H1 (cell line): ENCODE measurements around the gene SIX5. TPM values are rescaled to one million over a fixed set of nuclear protein-coding genes. Genes with fewer than 3 reads are reported as not detected.
A peak's percentile ranks its signal among the peaks of the same experiment; 100 is the strongest.

Source experiments
- CTCF ChIA-PET: fragments of 300-600 bp; sonication (Branson Sonifier 250); formaldehyde crosslinking; loops from one replicate; lab custom pipeline; 2021; ENCODE audit not compliant: partially characterized antibody; lab: Charles Lee
- POLR2A ChIA-PET: fragments of 300-600 bp; sonication (Branson Sonifier 250); formaldehyde crosslinking; loops from one replicate; lab custom pipeline; 2021; ENCODE audit warnings: inconsistent platforms; ENCODE audit not compliant: partially characterized antibody; lab: Charles Lee
- DNase-seq, 2 experiments: peaks; one replicate each; pipeline versions ENCODE4 v3.0.0 to v3.0.0-alpha.2; 2010 to 2022; ENCODE audit warnings: low spot score in 2 of 2, low read depth in 1 of 2, mixed read lengths in 1 of 2
- FAIRE-seq: peaks from 2 replicates; lab custom pipeline; 2011; peaks lifted over from hg19 to GRCh38; lab: Jason Lieb, UNC
- H2AFZ ChIP-seq: 2 replicates; pipeline ENCODE4 v1.8.1; 2012; ENCODE audit warnings: low read length, inconsistent platforms
- H2AK5ac ChIP-seq: 2 replicates; pipeline ENCODE4 v1.6.1; 2013; ENCODE audit warnings: low read depth, low read length
- H2BK120ac ChIP-seq: replicated peaks from 2 replicates; pipeline ENCODE3; 2013; ENCODE audit warnings: low read depth, low read length, inconsistent platforms
- H2BK12ac ChIP-seq: 2 replicates; pipeline ENCODE4 v1.6.1; 2013; ENCODE audit warnings: low read depth, low read length
- H2BK15ac ChIP-seq: 2 replicates; pipeline ENCODE4 v1.6.1; 2013; ENCODE audit warnings: low read length
- H2BK20ac ChIP-seq: 2 replicates; pipeline ENCODE4 v1.6.1; 2013; ENCODE audit warnings: low read length
- H2BK5ac ChIP-seq: 2 replicates; pipeline ENCODE4 v1.6.1; 2013; ENCODE audit warnings: low read depth, low read length
- H3K14ac ChIP-seq: 2 replicates; pipeline ENCODE4 v1.6.1; 2013; ENCODE audit warnings: inconsistent platforms; ENCODE audit not compliant: insufficient read length
- H3K18ac ChIP-seq: 2 replicates; pipeline ENCODE4 v1.6.1; 2013; ENCODE audit warnings: low read length; ENCODE audit errors: extremely low read depth
- H3K23ac ChIP-seq: 2 replicates; pipeline ENCODE4 v1.6.1; 2013; ENCODE audit warnings: inconsistent platforms; ENCODE audit not compliant: insufficient read length
- H3K23me2 ChIP-seq: 2 replicates; pipeline ENCODE4 v1.6.1; 2013; ENCODE audit warnings: low read depth, low read length
- H3K27ac ChIP-seq: 2 replicates; pipeline ENCODE4 v1.6.1; 2011; ENCODE audit warnings: low read depth, low read length, inconsistent platforms
- H3K27me3 ChIP-seq, 4 experiments: replicated peaks in 1 of 4; 1 replicate in 1 of 4; 2 replicates in 3 of 4; pipeline versions ENCODE4 v1.6.1 to v1.8.1; 2011 to 2013; ENCODE audit warnings: low read length in 3 of 4, mild to moderate bottlenecking in 3 of 4, inconsistent platforms in 2 of 4, mixed read lengths in 2 of 4, moderate library complexity in 1 of 4; ENCODE audit not compliant: control insufficient read depth in 3 of 4, insufficient read depth in 3 of 4; ENCODE audit errors: extremely low read depth in 1 of 4
- H3K36me3 ChIP-seq, 4 experiments: 2 replicates each; pipeline versions ENCODE4 v1.6.1 to v1.8.1; 2011 to 2013; ENCODE audit warnings: mild to moderate bottlenecking in 4 of 4, low read length in 3 of 4, moderate library complexity in 2 of 4, control low read depth in 1 of 4, inconsistent platforms in 1 of 4; ENCODE audit not compliant: insufficient read depth in 4 of 4, control insufficient read depth in 2 of 4
- H3K4ac ChIP-seq: replicated peaks from 2 replicates; pipeline ENCODE3; 2013; ENCODE audit warnings: low read length, low read depth, mixed read lengths, inconsistent platforms; ENCODE audit not compliant: insufficient read length
- H3K4me1 ChIP-seq, 4 experiments: replicated peaks in 1 of 4; 1 replicate in 1 of 4; 2 replicates in 3 of 4; pipeline versions ENCODE4 v1.6.1 to v1.8.1; 2011 to 2013; ENCODE audit warnings: low read length in 3 of 4, inconsistent platforms in 2 of 4, mixed read lengths in 1 of 4; ENCODE audit not compliant: insufficient read depth in 4 of 4, control insufficient read depth in 3 of 4
- H3K4me2 ChIP-seq, 2 experiments: 2 replicates each; pipeline versions ENCODE4 v1.6.1 to v1.8.1; 2011 to 2013; ENCODE audit warnings: low read depth in 2 of 2, low read length in 2 of 2, control low read depth in 1 of 2, inconsistent platforms in 1 of 2, mild to moderate bottlenecking in 1 of 2; ENCODE audit not compliant: insufficient read depth in 1 of 2
- H3K4me3 ChIP-seq, 4 experiments: fragments of 200-600, 300-600 bp in 1 of 4; sonication (generic), shearing (Covaris generic), sonication (Bioruptor Twin) in 1 of 4; 2 replicates each; pipeline versions ENCODE4 v1.5.1 to v1.8.1; 2011 to 2016; ENCODE audit warnings: low read length in 4 of 4, low read depth in 3 of 4, control low read depth in 2 of 4, inconsistent platforms in 2 of 4, mild to moderate bottlenecking in 2 of 4, mixed read lengths in 1 of 4, moderate library complexity in 1 of 4; ENCODE audit not compliant: insufficient read depth in 2 of 4; ENCODE audit errors: extremely low read depth in 1 of 4
- H3K56ac ChIP-seq: replicated peaks from 2 replicates; pipeline ENCODE3; 2013; ENCODE audit warnings: low read depth, mild to moderate bottlenecking, mixed read lengths, low read length, inconsistent platforms; ENCODE audit not compliant: insufficient read length
- H3K79me1 ChIP-seq: 2 replicates; pipeline ENCODE4 v1.6.1; 2013; ENCODE audit warnings: low read depth, low read length, control low read depth
- H3K79me2 ChIP-seq, 2 experiments: 2 replicates each; pipeline versions ENCODE4 v1.6.1 to v1.8.1; 2012 to 2013; ENCODE audit warnings: low read length in 2 of 2, mild to moderate bottlenecking in 2 of 2, inconsistent platforms in 1 of 2; ENCODE audit not compliant: insufficient read depth in 2 of 2, control insufficient read depth in 1 of 2
- H3K9ac ChIP-seq, 4 experiments: replicated peaks in 1 of 4; 1 replicate in 1 of 4; 2 replicates in 3 of 4; pipeline versions ENCODE4 v1.6.1 to v1.8.1; 2011 to 2013; ENCODE audit warnings: low read depth in 3 of 4, low read length in 3 of 4, control low read depth in 2 of 4, mild to moderate bottlenecking in 2 of 4, moderate library complexity in 2 of 4, inconsistent platforms in 1 of 4; ENCODE audit errors: extremely low read depth in 1 of 4
- H3K9me3 ChIP-seq, 2 experiments: 2 replicates each; pipeline versions ENCODE4 v1.6.1 to v1.8.1; 2012 to 2013; ENCODE audit warnings: mild to moderate bottlenecking in 2 of 2, moderate library complexity in 2 of 2, control low read depth in 1 of 2, inconsistent platforms in 1 of 2, low read depth in 1 of 2, low read length in 1 of 2, mixed read lengths in 1 of 2; ENCODE audit not compliant: insufficient read depth in 2 of 2
- H4K20me1 ChIP-seq, 2 experiments: replicated peaks in 1 of 2; 2 replicates each; pipeline versions ENCODE3 to v1.8.1; 2011 to 2013; ENCODE audit warnings: inconsistent platforms in 2 of 2, low read length in 2 of 2, mild to moderate bottlenecking in 1 of 2; ENCODE audit not compliant: insufficient read depth in 2 of 2, control insufficient read depth in 1 of 2
- H4K5ac ChIP-seq: 2 replicates; pipeline ENCODE4 v1.6.1; 2013; ENCODE audit warnings: low read length, low read depth, mixed read lengths, inconsistent platforms; ENCODE audit not compliant: insufficient read length
- H4K8ac ChIP-seq: 2 replicates; pipeline ENCODE4 v1.8.0; 2013; ENCODE audit warnings: mild to moderate bottlenecking, moderate library complexity, low read length, inconsistent platforms; ENCODE audit not compliant: insufficient read depth; ENCODE audit errors: extremely low read depth
- H4K91ac ChIP-seq: replicated peaks from 2 replicates; pipeline ENCODE3; 2013; ENCODE audit warnings: low read length, mixed read lengths, inconsistent platforms; ENCODE audit not compliant: insufficient read length
- ASH2L ChIP-seq: fragments of 200-600, 300-600 bp; sonication (generic); IDR thresholded peaks from one replicate; pipeline ENCODE4 v1.7.1; 2017; ENCODE audit warnings: low read length
- CREB1 ChIP-seq: IDR thresholded peaks from 2 replicates; pipeline ENCODE4 v1.6.1; 2012; ENCODE audit warnings: inconsistent platforms
- EP300 ChIP-seq, 2 experiments: IDR thresholded peaks; 1 replicate in 1 of 2; 2 replicates in 1 of 2; pipeline ENCODE4 v1.6.1; 2011 to 2012; ENCODE audit warnings: low read depth in 2 of 2, low read length in 2 of 2, mild to moderate bottlenecking in 2 of 2, borderline replicate concordance in 1 of 2, inconsistent platforms in 1 of 2, moderate library complexity in 1 of 2
- KDM5A ChIP-seq: fragments of 200-600 bp; IDR thresholded peaks from 2 replicates; pipeline ENCODE4 v1.7.1; 2012; ENCODE audit warnings: mild to moderate bottlenecking, low read length, inconsistent platforms, mixed read lengths
- ZNF274 ChIP-seq: IDR thresholded peaks from 2 replicates; pipeline ENCODE4 v1.7.0; 2012; ENCODE audit warnings: low read length, borderline replicate concordance; ENCODE audit errors: extremely low read depth
- WGBS, 2 experiments: shearing (Covaris generic) in 1 of 2; methylation state at CpG; one replicate each; pipeline versions ENCODE4 v1.1.6 to v1.1.7; 2013 to 2015; ENCODE audit warnings: low lambda C conversion rate in 2 of 2, mixed read lengths in 2 of 2, inconsistent platforms in 1 of 2, low coverage in 1 of 2, missing lambda C conversion rate in 1 of 2; ENCODE audit not compliant: insufficient replicate concordance in 2 of 2, insufficient coverage in 1 of 2, insufficient read length in 1 of 2; ENCODE audit errors: extremely low coverage in 1 of 2, missing lambda C conversion rate in 1 of 2; 5-methylcytosine and 5-hydroxymethylcytosine counted together
- polyA plus RNA-seq, 7 experiments: library from polyadenylated mRNA; depleted of rRNA in 3 of 7; stranded (reverse) in 5 of 7; unstranded in 2 of 7; fragments of >200 nt in 5 of 7; fragments of 200-250 nt in 2 of 7; gene quantifications; 1 replicate in 5 of 7; 2 replicates in 1 of 7; 4 replicates in 1 of 7; pipeline versions ENCODE4 v1.2.1 to v1.2.3, GENCODE V29; 2011 to 2013; ENCODE audit warnings: missing spikeins in 2 of 7, mixed read lengths in 2 of 7
- total RNA-seq: library from RNA; stranded (reverse); fragmentation: NEBNext Ultra II Directional; extraction: Animal tissue kit (Norgen Biotek cat#: 25700); gene quantifications from 2 replicates; pipeline ENCODE4 v1.2.1, GENCODE V29; 2021

The SIX5 gene
- total and polyA plus RNA-seq, 2 of the 8 experiments (the other 6 are each of a cell fraction or from before 2014, with no cell fraction given): 20.9 to 24.2 TPM

- Histone ChIP-seq H2BK20ac (no peak overlapping the region), H2AFZ (no peak overlapping the region), H3K14ac (no peak overlapping the region), H3K27ac (no peak overlapping the region), H3K9ac (no peak overlapping the region), H3K4ac (no peak overlapping the region), H4K20me1 (no peaks in the 10 kb centered on the region), H3K4me2 (no peak overlapping the region), H2BK12ac (no peak overlapping the region), H3K79me2 (no peaks in the 10 kb centered on the region), H3K23me2 (no peaks in the 10 kb centered on the region), H3K9me3 (no peaks in the 10 kb centered on the region), H2BK5ac (no peak overlapping the region), H3K27me3 (no peaks in the 10 kb centered on the region; a peak in 1 of 7 replicates), H3K4me3 (no peak overlapping the region), H3K56ac (no peak overlapping the region), H4K8ac (no peak overlapping the region), H2BK15ac (0 out of 2 replicates have a peak overlapping the region, but pooled peaks have one; percentile 2), H3K36me3 (no peaks in the 10 kb centered on the region), H2AK5ac (no peak overlapping the region), H3K23ac (no peak overlapping the region), H3K4me1 (no peaks in the 10 kb centered on the region), H2BK120ac (no peak overlapping the region), H3K79me1 (no peaks in the 10 kb centered on the region), H4K91ac (no peak overlapping the region), H4K5ac (no peak overlapping the region), H3K18ac (no peak overlapping the region)
- POLR2A ChIA-PET: interaction anchor here (12.9 kb wide), 1 partner anchor 23 kb away, joined by 153 read pairs; the partner anchor contains the start of gene SIX5
- CTCF ChIA-PET: no interaction called here
- WGBS, 2 experiments: 86% methylated on average over 5 of the region's 5 CpGs; no CpG with 5 or more reads in 1 of the 2 experiments
- FAIRE-seq (no peak), DNase-seq (no peak)
- TF ChIP-seq CREB1 (no peak), EP300 (IDR thresholded peaks at IDR 0.05; ENCODE audit: borderline replicate concordance in 1 of 2, low read depth in 2 of 2, low read length in 2 of 2) (no peak), KDM5A (no peak), ZNF274 (no peak), ASH2L (no peak)
Measured at GRCh38 chr19:45747513-45747912, 21.5 kb downstream of the SIX5 start.
